ENCODE data around the gene ARL14EPL.

GRCh38 chr5:116088062-116088461, 55.8 kb downstream of the ARL14EPL start:
- no peak for TF ChIP-seq CTCF (IDR thresholded peaks at IDR 0.05)
- TF ChIP-seq POLR2A (IDR thresholded peaks at IDR 0.05), result no peak
